K562 (cell line): Measurements from ENCODE around the gene EPHB1. TPM values are rescaled to one million over a fixed set of nuclear protein-coding genes. Genes with fewer than 3 reads are reported as not detected.

ENCODE experiments used
- ATAC-seq: fragments of 200-7000 bp; cut with Tn5 transposase; 3 replicates; pipeline ENCODE4 v1.9.1; 2020; ENCODE audit warnings: moderate library complexity
- BruUV-seq: library from RNA; stranded (reverse); fragments of 400-500 nt; replicated peaks from 2 replicates; lab custom pipeline; 2021; lab: Mats Ljungman, UMichigan
- CTCF ChIA-PET: fragments of 300-600 bp; formaldehyde crosslinking; extraction: SDS; loops from one replicate; lab custom pipeline; 2021; ENCODE audit warnings: low intra/inter-chr PET ratio; lab: Yijun Ruan, JAX
- POLR2A ChIA-PET: fragments of 300-600, 350-650 bp; sonication (Branson Sonifier 250); formaldehyde crosslinking; extraction: SDS; loops from one replicate; lab custom pipeline; 2021; ENCODE audit warnings: antibody characterized with exemption, inconsistent platforms; lab: Yijun Ruan, JAX
- DNase-seq, 4 experiments: peaks; one replicate each; pipeline versions ENCODE4 v3.0.0 to v3.0.0-alpha.2; 2011 to 2018; ENCODE audit warnings: low spot score in 3 of 4, mixed read lengths in 3 of 4; ENCODE audit errors: extremely low read depth in 1 of 4
- FAIRE-seq: peaks from 2 replicates; lab custom pipeline; 2011; peaks lifted over from hg19 to GRCh38; lab: Jason Lieb, UNC
- H2AFZ ChIP-seq: 2 replicates; pipeline ENCODE4 v1.6.0; 2011; ENCODE audit warnings: low read depth, low read length, control low read depth, inconsistent platforms
- H3K27ac ChIP-seq: fragments of 200-600 bp; 3 replicates; pipeline ENCODE4 v1.8.0; 2011; ENCODE audit warnings: low read depth, mild to moderate bottlenecking, control low read depth, inconsistent platforms, low read length, moderate library complexity, mixed read lengths; ENCODE audit errors: extremely low read depth
- H3K27me3 ChIP-seq, 2 experiments: fragments of 300-600 bp in 1 of 2; 2 replicates in 1 of 2; 3 replicates in 1 of 2; pipeline versions ENCODE4 v1.6.0 to v1.8.0; 2011; ENCODE audit warnings: inconsistent platforms in 2 of 2, low read length in 2 of 2, mild to moderate bottlenecking in 1 of 2, mixed read lengths in 1 of 2, moderate library complexity in 1 of 2; ENCODE audit not compliant: control insufficient read depth in 2 of 2, insufficient read depth in 2 of 2
- H3K36me3 ChIP-seq: fragments of 300-600 bp; 3 replicates; pipeline ENCODE4 v1.8.0; 2011; ENCODE audit warnings: mild to moderate bottlenecking, low read length, inconsistent platforms; ENCODE audit not compliant: control insufficient read depth, insufficient read depth
- H3K4me1 ChIP-seq, 2 experiments: fragments of 200-600 bp in 1 of 2; replicated peaks in 1 of 2; 2 replicates in 1 of 2; 3 replicates in 1 of 2; pipeline versions ENCODE4 v1.5.1 to v1.8.0; 2011; ENCODE audit warnings: inconsistent platforms in 2 of 2, low read length in 2 of 2, mild to moderate bottlenecking in 1 of 2, mixed read lengths in 1 of 2, moderate library complexity in 1 of 2; ENCODE audit not compliant: control insufficient read depth in 2 of 2, insufficient read depth in 2 of 2
- H3K4me2 ChIP-seq: 2 replicates; pipeline ENCODE4 v1.6.1; 2011; ENCODE audit warnings: low read length, control low read depth, inconsistent platforms, mixed read lengths; ENCODE audit not compliant: insufficient read depth
- H3K4me3 ChIP-seq: fragments of 200-600 bp; sonication (generic), shearing (Covaris generic); 2 replicates; pipeline ENCODE4 v1.5.1; 2016; ENCODE audit warnings: control low read depth, inconsistent platforms
- H3K79me2 ChIP-seq: fragments of 200-600 bp; 3 replicates; pipeline ENCODE4 v1.8.0; 2011; ENCODE audit warnings: low read length, inconsistent platforms; ENCODE audit not compliant: control insufficient read depth, insufficient read depth
- H3K9ac ChIP-seq, 2 experiments: 2 replicates each; pipeline versions ENCODE4 v1.6.0 to v1.6.1; 2011; ENCODE audit warnings: low read depth in 2 of 2, low read length in 2 of 2, control low read depth in 1 of 2, inconsistent platforms in 1 of 2, mild to moderate bottlenecking in 1 of 2, mixed read lengths in 1 of 2; ENCODE audit not compliant: insufficient read depth in 1 of 2
- H3K9me1 ChIP-seq: one replicate; pipeline ENCODE4 v1.6.0; 2011; ENCODE audit warnings: inconsistent platforms, mild to moderate bottlenecking, low read length, moderate library complexity; ENCODE audit not compliant: control insufficient read depth, insufficient read depth
- H3K9me3 ChIP-seq: replicated peaks from 2 replicates; pipeline ENCODE4 v1.5.1; 2011; ENCODE audit warnings: low read depth, low read length, inconsistent platforms; ENCODE audit not compliant: control insufficient read depth, insufficient read depth
- H4K20me1 ChIP-seq: replicated peaks from 2 replicates; pipeline ENCODE4 v1.6.1; 2011; ENCODE audit warnings: low read length, inconsistent platforms, mixed read lengths; ENCODE audit not compliant: control insufficient read depth, insufficient read depth
- DIDO1 ChIP-seq: fragments of 450-650 bp; IDR thresholded peaks from 2 replicates; pipeline ENCODE4 v1.6.1; 2016; ENCODE audit warnings: low read depth, missing biosample characterization, missing genetic modification characterization
- WGBS: fragments of 100-300 bp; shearing (Covaris generic); methylation state at CpG from one replicate; pipeline ENCODE4 v1.1.6; 2016; ENCODE audit warnings: low coverage, mixed read lengths; ENCODE audit not compliant: insufficient coverage; ENCODE audit errors: missing lambda C conversion rate; 5-methylcytosine and 5-hydroxymethylcytosine counted together
- in situ Hi-C: fragments of 300-500 bp; cut with MboI; formaldehyde crosslinking; loops from 4 replicates; pipeline ENCODE4 v1.15.0; 2018; ENCODE audit warnings: inconsistent platforms, mixed read lengths
- intact Hi-C: fragments of 100-400 bp; cut with micrococcal nuclease; formaldehyde crosslinking; loops from 2 replicates; pipeline ENCODE4 v1.14.2; 2022
- polyA plus RNA-seq, 8 experiments: library from polyadenylated mRNA; depleted of rRNA in 4 of 8; stranded (reverse) in 5 of 8; unstranded in 3 of 8; fragments of >200 nt; fragmentation: Nextera tagmentation in 2 of 8; fragmentation: Illumina TruSeq in 1 of 8; extraction: Ambion mirVana in 2 of 8; extraction: Trizol in 1 of 8; gene quantifications; 2 replicates each; pipeline versions ENCODE4 v1.2.1 to v1.2.3, GENCODE V29; 2011 to 2014; ENCODE audit warnings: inconsistent platforms in 1 of 8, missing spikeins in 1 of 8
- total RNA-seq, 7 experiments: library from RNA; depleted of rRNA in 6 of 7; stranded (reverse); fragments of >200 nt in 6 of 7; fragmentation: Illumina TruSeq in 2 of 7; extraction: Trizol in 2 of 7; gene quantifications; 2 replicates each; pipeline versions ENCODE4 v1.2.1 to v1.2.3, GENCODE V29; 2011 to 2021; ENCODE audit warnings: low replicate concordance in 1 of 7
- TF ChIP-seq, protein P1 (sequence below): sonication (generic); formaldehyde crosslinking; IDR thresholded peaks from 2 replicates; pipeline ENCODE4 v1.8.1; 2023; ENCODE audit warnings: mild to moderate bottlenecking, missing genetic modification reagents

The EPHB1 gene
- total and polyA plus RNA-seq, 9 of the 15 experiments (the other 6 are each of a cell fraction or from before 2014, with no cell fraction given): 0.29 TPM; not detected in 8

- POLR2A ChIA-PET: no interaction called here
- H3K9ac ChIP-seq: no peak overlapping the region
- intact Hi-C loops (no loop called here), in situ Hi-C loops (no loop called here)
- H2AFZ ChIP-seq: no peak overlapping the region
- no peak overlapping the region for H3K27ac ChIP-seq
- H3K4me2 ChIP-seq: no peak overlapping the region
- no TSS peak for BruUV-seq
- H3K27me3 ChIP-seq: 0 out of 5 replicates have a peak, but pooled peaks cover 0 to 4% of the 10 kb centered on the region in 2 experiments
- ATAC-seq (no peak), DNase-seq (no peak)
- no peaks in the 10 kb centered on the region for H4K20me1 ChIP-seq
- CTCF ChIA-PET: no interaction called here
- H3K4me3 ChIP-seq: no peak overlapping the region
- no peaks in the 10 kb centered on the region for H3K79me2 ChIP-seq
- H3K9me1 ChIP-seq: no peaks in the 10 kb centered on the region
- H3K9me3 ChIP-seq: no peaks in the 10 kb centered on the region
- 0% methylated on average over 1 of the region's 2 CpGs for WGBS
- H3K4me1 ChIP-seq: no peaks in the 10 kb centered on the region
- TF ChIP-seq, protein P1, sequence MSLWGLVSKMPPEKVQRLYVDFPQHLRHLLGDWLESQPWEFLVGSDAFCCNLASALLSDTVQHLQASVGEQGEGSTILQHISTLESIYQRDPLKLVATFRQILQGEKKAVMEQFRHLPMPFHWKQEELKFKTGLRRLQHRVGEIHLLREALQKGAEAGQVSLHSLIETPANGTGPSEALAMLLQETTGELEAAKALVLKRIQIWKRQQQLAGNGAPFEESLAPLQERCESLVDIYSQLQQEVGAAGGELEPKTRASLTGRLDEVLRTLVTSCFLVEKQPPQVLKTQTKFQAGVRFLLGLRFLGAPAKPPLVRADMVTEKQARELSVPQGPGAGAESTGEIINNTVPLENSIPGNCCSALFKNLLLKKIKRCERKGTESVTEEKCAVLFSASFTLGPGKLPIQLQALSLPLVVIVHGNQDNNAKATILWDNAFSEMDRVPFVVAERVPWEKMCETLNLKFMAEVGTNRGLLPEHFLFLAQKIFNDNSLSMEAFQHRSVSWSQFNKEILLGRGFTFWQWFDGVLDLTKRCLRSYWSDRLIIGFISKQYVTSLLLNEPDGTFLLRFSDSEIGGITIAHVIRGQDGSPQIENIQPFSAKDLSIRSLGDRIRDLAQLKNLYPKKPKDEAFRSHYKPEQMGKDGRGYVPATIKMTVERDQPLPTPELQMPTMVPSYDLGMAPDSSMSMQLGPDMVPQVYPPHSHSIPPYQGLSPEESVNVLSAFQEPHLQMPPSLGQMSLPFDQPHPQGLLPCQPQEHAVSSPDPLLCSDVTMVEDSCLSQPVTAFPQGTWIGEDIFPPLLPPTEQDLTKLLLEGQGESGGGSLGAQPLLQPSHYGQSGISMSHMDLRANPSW (CRISPR knock-in tag): no peak
- TF ChIP-seq, all 486 proteins: peak for 0
- FAIRE-seq: no peak
- no peaks in the 10 kb centered on the region for H3K36me3 ChIP-seq
Measured at GRCh38 chr3:135009014-135009413, 214.0 kb downstream of the EPHB1 start.

DNA sequence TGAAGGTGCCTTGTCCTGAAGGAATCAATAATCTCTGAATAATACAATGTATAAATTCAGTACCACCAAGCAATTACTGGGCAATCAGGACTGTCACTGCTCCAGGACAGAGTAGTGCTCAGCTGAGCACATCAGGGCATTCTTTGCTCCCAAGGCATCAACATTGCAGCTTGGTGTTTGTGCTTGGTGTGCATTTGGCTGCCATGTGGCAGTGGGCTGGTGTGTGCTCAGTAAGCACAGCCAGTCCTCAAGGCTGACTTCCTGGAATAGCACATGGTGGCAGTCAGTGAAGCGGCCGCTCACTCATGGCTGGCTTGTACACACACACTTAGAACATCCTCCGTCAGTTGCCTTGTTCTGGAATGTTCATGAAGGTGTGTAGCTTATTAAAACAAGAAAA is 217.0 kb downstream of the EPHB1 start:
- no TSS peak for BruUV-seq
- POLR2A ChIA-PET: no interaction called here
- intact Hi-C loops (no loop called here), in situ Hi-C loops (no loop called here)
- Histone ChIP-seq H2AFZ (no peak overlapping the region), H4K20me1 (no peaks in the 10 kb centered on the region), H3K4me1 (no peaks in the 10 kb centered on the region), H3K9me1 (no peaks in the 10 kb centered on the region), H3K79me2 (no peaks in the 10 kb centered on the region), H3K9me3 (no peaks in the 10 kb centered on the region), H3K36me3 (no peaks in the 10 kb centered on the region), H3K4me3 (no peak overlapping the region), H3K27ac (no peak overlapping the region), H3K27me3 (0 out of 5 replicates have a peak, but pooled peaks cover 0 to 4% of the 10 kb centered on the region in 2 experiments), H3K9ac (no peak overlapping the region; a peak in 1 of 4 replicates), H3K4me2 (no peak overlapping the region)
- DNase-seq (no peak), FAIRE-seq (no peak), ATAC-seq (no peak)
- CTCF ChIA-PET: no interaction called here
- WGBS: 0% methylated on average over 3 of the region's 3 CpGs
- TF ChIP-seq DIDO1 (tag): no peak
